IMR-90 (cell line): ENCODE measurements around the gene FAM120A. TPM values are rescaled to one million over a fixed set of nuclear protein-coding genes. Genes with fewer than 3 reads are reported as not detected.

Experiments used
- ATAC-seq: fragments of 200-7000 bp; cut with Tn5 transposase; 2 replicates; pipeline ENCODE4 v1.9.1; 2020; ENCODE audit warnings: low read depth, mild to moderate bottlenecking, moderate library complexity
- BruUV-seq: library from RNA; stranded (reverse); fragments of 400-500 nt; replicated peaks from 2 replicates; lab custom pipeline; 2021; lab: Mats Ljungman, UMichigan
- CTCF ChIA-PET: fragments of 300-600 bp; formaldehyde crosslinking; extraction: SDS; loops from one replicate; lab custom pipeline; 2021; ENCODE audit warnings: antibody characterized with exemption; lab: Yijun Ruan, JAX
- POLR2A ChIA-PET: fragments of 300-600 bp; sonication (Branson Sonifier 250); formaldehyde crosslinking; loops from one replicate; lab custom pipeline; 2022; ENCODE audit warnings: antibody characterized with exemption; ENCODE audit not compliant: unreplicated experiment; lab: Charles Lee
- DNase-seq: peaks from one replicate; pipeline ENCODE4 v3.0.0; 2013
- H2AFZ ChIP-seq: replicated peaks from 2 replicates; pipeline ENCODE3; 2013; ENCODE audit warnings: low read length, mild to moderate bottlenecking; ENCODE audit not compliant: poor library complexity
- H2AK5ac ChIP-seq: 2 replicates; pipeline ENCODE4 v1.6.1; 2013; ENCODE audit warnings: low read depth, low read length, inconsistent platforms
- H2AK9ac ChIP-seq: replicated peaks from 2 replicates; pipeline ENCODE3; 2013; ENCODE audit warnings: mild to moderate bottlenecking, low read depth, low read length, moderate library complexity; ENCODE audit not compliant: poor library complexity
- H2BK120ac ChIP-seq: 2 replicates; pipeline ENCODE4 v1.6.1; 2013; ENCODE audit warnings: low read depth, low read length, inconsistent platforms
- H2BK15ac ChIP-seq: 3 replicates; pipeline ENCODE4 v1.6.1; 2013; ENCODE audit warnings: low read depth, low read length, inconsistent platforms
- H2BK20ac ChIP-seq: 2 replicates; pipeline ENCODE4 v1.6.1; 2013; ENCODE audit warnings: low read depth, mild to moderate bottlenecking, inconsistent platforms, low read length, moderate library complexity
- H2BK5ac ChIP-seq: 2 replicates; pipeline ENCODE4 v1.6.1; 2013; ENCODE audit warnings: mild to moderate bottlenecking, low read depth, low read length, inconsistent platforms; ENCODE audit not compliant: poor library complexity, severe bottlenecking
- H3K14ac ChIP-seq: replicated peaks from 2 replicates; pipeline ENCODE4 v1.6.1; 2013; ENCODE audit warnings: low read depth, low read length, inconsistent platforms
- H3K18ac ChIP-seq: 2 replicates; pipeline ENCODE4 v1.6.1; 2013; ENCODE audit warnings: low read depth, low read length, control low read depth
- H3K23ac ChIP-seq: 2 replicates; pipeline ENCODE4 v1.6.1; 2013; ENCODE audit warnings: low read depth, low read length, inconsistent platforms
- H3K27ac ChIP-seq: 2 replicates; pipeline ENCODE4 v1.5.1; 2013; ENCODE audit warnings: mild to moderate bottlenecking, control low read depth, low read length; ENCODE audit not compliant: insufficient read depth
- H3K27me3 ChIP-seq: 2 replicates; pipeline ENCODE4 v1.6.1; 2013; ENCODE audit warnings: low read length; ENCODE audit not compliant: control insufficient read depth, insufficient read depth
- H3K36me3 ChIP-seq: 2 replicates; pipeline ENCODE4 v1.6.1; 2013; ENCODE audit warnings: low read length, mixed read lengths; ENCODE audit not compliant: control insufficient read depth, insufficient read depth
- H3K4ac ChIP-seq: 2 replicates; pipeline ENCODE4 v1.6.1; 2013; ENCODE audit warnings: low read depth, low read length, inconsistent platforms
- H3K4me1 ChIP-seq: 2 replicates; pipeline ENCODE4 v1.6.1; 2013; ENCODE audit warnings: low read length, mixed read lengths; ENCODE audit not compliant: control insufficient read depth, insufficient read depth
- H3K4me2 ChIP-seq: 2 replicates; pipeline ENCODE4 v1.6.1; 2013; ENCODE audit warnings: low read depth, mild to moderate bottlenecking, control low read depth, low read length, moderate library complexity
- H3K4me3 ChIP-seq: 2 replicates; pipeline ENCODE4 v1.5.1; 2013; ENCODE audit warnings: low read depth, mild to moderate bottlenecking, control low read depth, low read length, moderate library complexity; ENCODE audit not compliant: insufficient read depth
- H3K56ac ChIP-seq: 2 replicates; pipeline ENCODE4 v1.6.1; 2013; ENCODE audit warnings: low read length, inconsistent platforms; ENCODE audit not compliant: insufficient read depth; ENCODE audit errors: extremely low read depth
- H3K79me1 ChIP-seq, 2 experiments: 2 replicates each; pipeline ENCODE4 v1.6.1; 2013; ENCODE audit warnings: low read length in 2 of 2, inconsistent platforms in 1 of 2, low read depth in 1 of 2
- H3K9ac ChIP-seq: 2 replicates; pipeline ENCODE4 v1.6.1; 2013; ENCODE audit warnings: low read depth, low read length, control low read depth
- H3K9me1 ChIP-seq: 2 replicates; pipeline ENCODE4 v1.6.1; 2013; ENCODE audit warnings: low read length, inconsistent platforms; ENCODE audit not compliant: insufficient read depth
- H3K9me3 ChIP-seq: 2 replicates; pipeline ENCODE4 v1.6.1; 2013; ENCODE audit warnings: low read length; ENCODE audit not compliant: control insufficient read depth, insufficient read depth
- H4K20me1 ChIP-seq: 2 replicates; pipeline ENCODE4 v1.6.1; 2013; ENCODE audit warnings: low read length, inconsistent platforms; ENCODE audit not compliant: insufficient read depth
- H4K5ac ChIP-seq: 2 replicates; pipeline ENCODE4 v1.6.1; 2013; ENCODE audit warnings: mild to moderate bottlenecking, low read depth, low read length, control low read depth
- H4K8ac ChIP-seq, 2 experiments: 2 replicates each; pipeline ENCODE4 v1.6.1; 2013; ENCODE audit warnings: low read depth in 2 of 2, low read length in 2 of 2, control low read depth in 1 of 2, inconsistent platforms in 1 of 2
- H4K91ac ChIP-seq: 2 replicates; pipeline ENCODE4 v1.6.1; 2013; ENCODE audit warnings: low read depth, low read length, inconsistent platforms; ENCODE audit not compliant: insufficient read depth
- BHLHE40 ChIP-seq: fragments of 150-350 bp; IDR thresholded peaks from 2 replicates; pipeline ENCODE4 v1.6.1; 2016; ENCODE audit warnings: mild to moderate bottlenecking, low read depth, low read length
- CEBPB ChIP-seq: IDR thresholded peaks from 2 replicates; pipeline ENCODE4 v1.6.1; 2012; ENCODE audit warnings: low read depth, low read length, improper control_type of control experiment
- CHD1 ChIP-seq: IDR thresholded peaks from 2 replicates; pipeline ENCODE4 v1.6.1; 2012; ENCODE audit warnings: low read depth, low read length, improper control_type of control experiment
- CTCF ChIP-seq: conservative IDR thresholded peaks from 2 replicates; pipeline ENCODE4 v1.5.1; 2012; ENCODE audit warnings: mild to moderate bottlenecking, low read depth, low read length, improper control_type of control experiment
- MAFK ChIP-seq: IDR thresholded peaks from 2 replicates; pipeline ENCODE4 v1.6.1; 2012; ENCODE audit warnings: low read depth, low read length, improper control_type of control experiment
- MXI1 ChIP-seq: IDR thresholded peaks from 2 replicates; pipeline ENCODE4 v1.6.1; 2012; ENCODE audit warnings: low read depth, mild to moderate bottlenecking, low read length, moderate library complexity, borderline replicate concordance
- NFE2L2 ChIP-seq: fragments of 150-350 bp; IDR thresholded peaks from 2 replicates; pipeline ENCODE4 v1.6.1; 2016; ENCODE audit warnings: low read depth, mild to moderate bottlenecking, low read length
- RAD21 ChIP-seq: IDR thresholded peaks from 2 replicates; pipeline ENCODE4 v1.6.1; 2012; ENCODE audit warnings: low read length, improper control_type of control experiment
- RCOR1 ChIP-seq: IDR thresholded peaks from 2 replicates; pipeline ENCODE4 v1.6.1; 2012; ENCODE audit warnings: mild to moderate bottlenecking, low read length, improper control_type of control experiment; ENCODE audit not compliant: insufficient replicate concordance
- RFX5 ChIP-seq: IDR thresholded peaks from 2 replicates; pipeline ENCODE4 v1.8.0; 2012; ENCODE audit warnings: low read depth, mild to moderate bottlenecking, low read length, moderate library complexity
- SMC3 ChIP-seq: fragments of 150-350 bp; IDR thresholded peaks from 2 replicates; pipeline ENCODE4 v1.6.1; 2016; ENCODE audit warnings: low read depth, mild to moderate bottlenecking, antibody characterized with exemption, low read length, moderate library complexity
- USF2 ChIP-seq: fragments of 150-350 bp; IDR thresholded peaks from 2 replicates; pipeline ENCODE4 v1.6.1; 2017; ENCODE audit warnings: mild to moderate bottlenecking, antibody characterized with exemption, low read length, low read depth
- WGBS, 2 experiments: methylation state at CpG; one replicate each; pipeline versions ENCODE4 v1.1.5 to v1.1.7; 2013; ENCODE audit warnings: missing lambda C conversion rate in 2 of 2; ENCODE audit not compliant: insufficient read length in 1 of 2; ENCODE audit errors: extremely low coverage in 2 of 2; 5-methylcytosine and 5-hydroxymethylcytosine counted together
- dilution Hi-C: fragments of 300-500 bp; cut with HindIII; formaldehyde crosslinking; loops from one replicate; pipeline ENCODE4 v1.14.3; 2018; ENCODE audit warnings: low sequenced_read_pairs; ENCODE audit not compliant: unreplicated experiment
- in situ Hi-C: fragments of 300-500 bp; cut with MboI; formaldehyde crosslinking; loops from 3 replicates; pipeline ENCODE4 v1.14.3; 2019; ENCODE audit warnings: low sequenced_read_pairs, inconsistent platforms, mixed read lengths
- intact Hi-C: fragments of 100-400 bp; cut with micrococcal nuclease; formaldehyde crosslinking; loops from 2 replicates; pipeline ENCODE4 v1.10.0; 2022
- polyA plus RNA-seq, 3 experiments: library from polyadenylated mRNA; depleted of rRNA; stranded (reverse); fragments of >200 nt; gene quantifications; 2 replicates each; pipeline ENCODE4 v1.2.3, GENCODE V29; 2012; ENCODE audit warnings: low replicate concordance in 1 of 3
- total RNA-seq: library from RNA; depleted of rRNA; stranded (reverse); fragments of >200 nt; gene quantifications from 2 replicates; pipeline ENCODE4 v1.2.3, GENCODE V29; 2012

Gene FAM120A
- total and polyA plus RNA-seq, 2 of the 4 experiments (the other 2 are of a cell fraction): 61.6 to 75.1 TPM

- no TSS peak for BruUV-seq
- Histone ChIP-seq H2BK15ac (no peak overlapping the region), H4K91ac (no peak overlapping the region), H3K4me1 (peaks cover 14% of the 10 kb centered on the region), H2BK120ac (no peak overlapping the region), H3K18ac (no peak overlapping the region), H3K56ac (no peak overlapping the region), H3K4ac (no peak overlapping the region), H2BK5ac (no peak overlapping the region), H3K27me3 (no peaks in the 10 kb centered on the region), H4K20me1 (peaks cover 81% of the 10 kb centered on the region), H3K79me1 (peaks cover 3 to 64% of the 10 kb centered on the region in 2 experiments; a peak in 3 of 4 replicates), H2AK5ac (no peak overlapping the region), H3K9ac (no peak overlapping the region), H3K9me3 (no peaks in the 10 kb centered on the region), H3K27ac (no peak overlapping the region), H3K14ac (no peak overlapping the region), H4K8ac (no peak overlapping the region), H2BK20ac (no peak overlapping the region), H3K36me3 (no peaks in the 10 kb centered on the region), H3K23ac (no peak overlapping the region), H3K9me1 (peaks cover 6% of the 10 kb centered on the region; the same call in 1 of the 2 replicates), H2AFZ (no peak overlapping the region), H2AK9ac (no peak overlapping the region), H3K4me2 (no peak overlapping the region), H4K5ac (no peak overlapping the region), H3K4me3 (no peak overlapping the region)
- intact Hi-C loops (no loop called here), in situ Hi-C loops (loop anchor here (25.0 kb wide), 1 partner anchor 701 kb away; no protein-coding TSS in a partner anchor), dilution Hi-C loops (loop anchor here (10.0 kb wide), 1 partner anchor 104 kb away; no protein-coding TSS in a partner anchor)
- ChIA-PET CTCF (no interaction called here), POLR2A (no interaction called here)
- no peak for ATAC-seq
- no peak for DNase-seq
- 93% methylated on average over 3 of the region's 3 CpGs; no CpG with 5 or more reads in 1 of the 2 experiments for WGBS, 2 experiments
- TF ChIP-seq RFX5: no peak
- no peak for TF ChIP-seq NFE2L2
- no peak for TF ChIP-seq CTCF
- no peak for TF ChIP-seq CHD1
- no peak for TF ChIP-seq RAD21
- TF ChIP-seq RCOR1: no peak
- TF ChIP-seq BHLHE40: no peak
- no peak for TF ChIP-seq CEBPB
- no peak for TF ChIP-seq SMC3
- TF ChIP-seq USF2: no peak
- no peak for TF ChIP-seq MAFK
- TF ChIP-seq MXI1: no peak
Observed at GRCh38 chr9:93460689-93461413, 9.4 kb downstream of the FAM120A start.
